Hepatocyte (in vitro differentiated cells): Measurements from ENCODE around the gene SIGLEC5. TPM values are rescaled to one million over a fixed set of nuclear protein-coding genes. Genes with fewer than 3 reads are reported as not detected.
"Not testable (repeated sequence)": the region's sequence is repeated elsewhere in the genome, so short reads cannot be mapped to it uniquely, and the experiment has no call there.

Experiments used
- DNase-seq: peaks from one replicate; pipeline ENCODE4 v3.0.0-alpha.2; 2016; ENCODE audit warnings: low spot score
- H2AFZ ChIP-seq: fragments of 200-600 bp; sonication (generic); 2 replicates; pipeline ENCODE4 v1.6.0; 2016; ENCODE audit warnings: antibody characterized with exemption, mild to moderate bottlenecking
- H3K27ac ChIP-seq: fragments of 200-600 bp; sonication (generic); 2 replicates; pipeline ENCODE4 v1.5.1; 2016; ENCODE audit warnings: mild to moderate bottlenecking
- H3K27me3 ChIP-seq: fragments of 200-600 bp; sonication (generic); 2 replicates; pipeline ENCODE4 v1.6.1; 2016
- H3K36me3 ChIP-seq: fragments of 200-600 bp; sonication (generic); replicated peaks from 2 replicates; pipeline ENCODE4 v1.5.1; 2016; ENCODE audit warnings: low read depth; ENCODE audit not compliant: insufficient read depth
- H3K4me1 ChIP-seq: fragments of 200-600 bp; sonication (generic); 2 replicates; pipeline ENCODE4 v1.5.1; 2016; ENCODE audit warnings: mild to moderate bottlenecking, moderate library complexity; ENCODE audit not compliant: insufficient read depth
- H3K4me2 ChIP-seq: fragments of 200-600 bp; sonication (generic); 2 replicates; pipeline ENCODE4 v1.6.0; 2016
- H3K4me3 ChIP-seq: fragments of 200-600 bp; sonication (generic); 2 replicates; pipeline ENCODE4 v1.5.1; 2016; ENCODE audit warnings: mild to moderate bottlenecking
- H3K79me2 ChIP-seq: fragments of 200-600 bp; sonication (generic); 2 replicates; pipeline ENCODE4 v1.6.0; 2017; ENCODE audit warnings: mild to moderate bottlenecking
- H3K9me2 ChIP-seq: fragments of 200-600 bp; sonication (generic); replicated peaks from 2 replicates; pipeline ENCODE4 v1.6.0; 2017; ENCODE audit warnings: mild to moderate bottlenecking; ENCODE audit not compliant: insufficient read depth
- H3K9me3 ChIP-seq: fragments of 200-600 bp; sonication (generic); 2 replicates; pipeline ENCODE4 v1.5.1; 2016; ENCODE audit warnings: low read depth, mild to moderate bottlenecking
- H4K20me1 ChIP-seq: fragments of 200-600 bp; sonication (generic); 2 replicates; pipeline ENCODE4 v1.6.0; 2016; ENCODE audit warnings: mild to moderate bottlenecking; ENCODE audit not compliant: insufficient read depth, poor library complexity, severe bottlenecking
- EZH2 ChIP-seq: fragments of 200-600 bp; sonication (generic); IDR thresholded peaks from 2 replicates; pipeline ENCODE4 v1.6.1; 2016; ENCODE audit warnings: antibody characterized with exemption, mild to moderate bottlenecking, borderline replicate concordance
- EZH2phosphoT487 ChIP-seq: fragments of 200-600 bp; sonication (generic); IDR thresholded peaks from one replicate; pipeline ENCODE4 v1.6.1; 2018; ENCODE audit warnings: antibody characterized with exemption, mild to moderate bottlenecking, low read depth, moderate library complexity; ENCODE audit not compliant: unreplicated experiment, severe bottlenecking
- WGBS: methylation state at CpG from one replicate; pipeline ENCODE4 v1.1.6; 2016; ENCODE audit warnings: low lambda C conversion rate; ENCODE audit errors: missing lambda C conversion rate; 5-methylcytosine and 5-hydroxymethylcytosine counted together
- polyA plus RNA-seq: library from polyadenylated mRNA; unstranded; fragments of >200 nt; fragmentation: Nextera tagmentation; extraction: Ambion mirVana; gene quantifications from 2 replicates; pipeline ENCODE4 v1.2.1, GENCODE V29; 2016
- total RNA-seq: library from RNA; depleted of rRNA; stranded (reverse); fragments of >200 nt; gene quantifications from 2 replicates; pipeline ENCODE4 v1.2.3, GENCODE V29; 2014
- TF ChIP-seq, protein P1 (sequence below): fragments of 200-600 bp; sonication (generic); IDR thresholded peaks from 2 replicates; pipeline ENCODE4 v1.5.1; 2016; ENCODE audit warnings: antibody characterized with exemption, mild to moderate bottlenecking; ENCODE audit not compliant: poor library complexity

SIGLEC5 gene
- total and polyA plus RNA-seq, 2 experiments from 2014 or later = not detected

DNA sequence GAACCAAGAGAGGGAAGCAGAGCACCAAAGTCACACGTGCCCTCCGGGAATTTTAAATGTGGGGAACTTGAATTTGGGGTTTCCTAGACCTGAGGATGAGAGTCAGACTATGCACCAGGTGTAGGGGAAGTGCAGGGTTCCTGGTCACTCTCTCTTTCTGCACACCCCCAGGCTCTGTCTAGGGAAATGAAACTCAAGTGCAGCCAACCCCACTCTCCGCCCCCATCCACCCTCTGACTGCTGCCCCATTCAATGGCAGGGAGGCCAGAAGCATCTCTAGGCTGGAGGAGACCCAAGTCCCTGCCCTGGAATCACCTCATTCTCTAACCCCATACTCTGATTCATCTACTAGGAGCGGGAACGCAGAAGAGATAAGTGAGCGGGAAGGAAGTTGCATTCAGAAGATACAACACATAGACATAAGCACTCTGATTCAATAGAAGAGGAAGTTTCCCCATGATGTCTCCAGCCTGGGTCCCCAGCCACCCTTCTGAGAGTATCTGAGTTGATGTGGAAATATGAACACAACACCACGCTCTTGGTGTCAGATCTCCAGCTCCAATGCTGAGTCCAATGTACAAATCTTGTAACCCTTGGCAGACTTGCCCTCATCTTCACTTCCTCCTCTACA is 21.1 kb upstream of the SIGLEC5 start:
- TF ChIP-seq, protein P1, sequence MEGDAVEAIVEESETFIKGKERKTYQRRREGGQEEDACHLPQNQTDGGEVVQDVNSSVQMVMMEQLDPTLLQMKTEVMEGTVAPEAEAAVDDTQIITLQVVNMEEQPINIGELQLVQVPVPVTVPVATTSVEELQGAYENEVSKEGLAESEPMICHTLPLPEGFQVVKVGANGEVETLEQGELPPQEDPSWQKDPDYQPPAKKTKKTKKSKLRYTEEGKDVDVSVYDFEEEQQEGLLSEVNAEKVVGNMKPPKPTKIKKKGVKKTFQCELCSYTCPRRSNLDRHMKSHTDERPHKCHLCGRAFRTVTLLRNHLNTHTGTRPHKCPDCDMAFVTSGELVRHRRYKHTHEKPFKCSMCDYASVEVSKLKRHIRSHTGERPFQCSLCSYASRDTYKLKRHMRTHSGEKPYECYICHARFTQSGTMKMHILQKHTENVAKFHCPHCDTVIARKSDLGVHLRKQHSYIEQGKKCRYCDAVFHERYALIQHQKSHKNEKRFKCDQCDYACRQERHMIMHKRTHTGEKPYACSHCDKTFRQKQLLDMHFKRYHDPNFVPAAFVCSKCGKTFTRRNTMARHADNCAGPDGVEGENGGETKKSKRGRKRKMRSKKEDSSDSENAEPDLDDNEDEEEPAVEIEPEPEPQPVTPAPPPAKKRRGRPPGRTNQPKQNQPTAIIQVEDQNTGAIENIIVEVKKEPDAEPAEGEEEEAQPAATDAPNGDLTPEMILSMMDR = no peak
- no peak for TF ChIP-seq EZH2phosphoT487
- no peak for TF ChIP-seq EZH2
- 80% methylated on average over 7 of the region's 7 CpGs for WGBS

GRCh38 chr19:51647318-51647717 is 17.1 kb upstream of the SIGLEC5 start:
- no peaks in the 10 kb centered on the region for H3K4me1 ChIP-seq
- H3K27me3 ChIP-seq = no peaks in the 10 kb centered on the region
- no peak overlapping the region for H2AFZ ChIP-seq
- H3K4me2 ChIP-seq = no peak overlapping the region
- no peak overlapping the region for H3K27ac ChIP-seq
- no peaks in the 10 kb centered on the region for H4K20me1 ChIP-seq
- no peaks in the 10 kb centered on the region for H3K79me2 ChIP-seq
- no peaks in the 10 kb centered on the region for H3K36me3 ChIP-seq
- H3K9me2 ChIP-seq = no peaks in the 10 kb centered on the region
- no peak for DNase-seq
- H3K4me3 ChIP-seq = no peak overlapping the region
- WGBS = 89% methylated on average over 6 of the region's 6 CpGs
- H3K9me3 ChIP-seq = no peaks in the 10 kb centered on the region
- no peak for TF ChIP-seq EZH2

More for the DNA sequence above, 21.1 kb upstream of the SIGLEC5 start:
- Histone ChIP-seq H3K79me2 (no peaks in the 10 kb centered on the region), H3K4me2 (no peak overlapping the region), H3K9me3 (no peaks in the 10 kb centered on the region), H4K20me1 (no peaks in the 10 kb centered on the region), H3K27ac (no peak overlapping the region), H3K9me2 (no peaks in the 10 kb centered on the region), H2AFZ (no peak overlapping the region), H3K27me3 (no peaks in the 10 kb centered on the region), H3K4me3 (no peak overlapping the region), H3K4me1 (no peaks in the 10 kb centered on the region), H3K36me3 (no peaks in the 10 kb centered on the region)
- DNase-seq = no peak

- H3K9me3 ChIP-seq, H2AFZ ChIP-seq, H3K4me1 ChIP-seq, H3K36me3 ChIP-seq, H3K4me2 ChIP-seq, H3K79me2 ChIP-seq, H3K27ac ChIP-seq, DNase-seq, H3K4me3 ChIP-seq, H3K27me3 ChIP-seq, H3K9me2 ChIP-seq, H4K20me1 ChIP-seq: not testable (repeated sequence)
- WGBS = 90% methylated on average over 5 of the region's 10 CpGs
These were observed 16.5 kb upstream of the SIGLEC5 start, which contains the start of gene SIGLEC14 for GRCh38 chr19:51646730-51647129. SIGLEC14 (minus strand) TSS chr19:51646825; CDS start chr19:51646759, 66 bp downstream.

DNA sequence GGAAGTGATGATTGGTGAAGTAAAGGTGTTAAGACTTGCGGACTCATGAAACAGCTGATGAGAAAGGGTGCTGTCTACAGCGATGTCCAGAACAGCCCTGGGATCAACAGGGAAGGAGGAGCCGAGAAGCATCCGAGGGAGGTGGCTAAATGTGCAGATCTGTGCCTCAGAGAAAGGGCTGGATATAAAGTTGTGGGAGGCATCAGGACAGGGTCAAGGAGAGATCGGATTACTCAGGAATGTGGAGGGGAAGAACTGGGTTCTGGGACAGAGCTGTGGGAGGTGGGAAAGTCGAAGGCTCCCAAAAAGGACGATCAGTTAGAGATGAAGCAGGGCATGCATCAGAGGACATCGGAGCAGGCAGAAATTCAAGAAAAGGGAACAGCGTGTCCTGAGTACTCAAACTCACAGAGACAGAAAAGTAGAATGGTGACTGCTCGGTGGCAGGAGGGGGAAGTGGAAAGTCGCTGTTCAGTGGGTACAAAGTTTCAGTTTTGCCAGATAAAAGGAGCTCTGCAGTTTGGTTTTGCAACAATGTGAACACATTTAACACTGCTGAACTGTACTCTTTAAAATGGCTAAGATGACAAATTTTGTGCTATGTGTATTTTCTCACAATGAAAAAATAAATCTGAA is 14.6 kb upstream of the SIGLEC5 start:
- Histone ChIP-seq H3K4me3 (no peak overlapping the region), H3K9me3 (no peaks in the 10 kb centered on the region), H3K9me2 (no peaks in the 10 kb centered on the region), H3K4me1 (no peaks in the 10 kb centered on the region), H3K27ac (no peak overlapping the region), H3K79me2 (no peaks in the 10 kb centered on the region), H3K4me2 (no peak overlapping the region), H2AFZ (no peak overlapping the region), H3K27me3 (no peaks in the 10 kb centered on the region), H4K20me1 (no peaks in the 10 kb centered on the region), H3K36me3 (no peaks in the 10 kb centered on the region)
- TF ChIP-seq, protein P1 = no peak
- TF ChIP-seq EZH2phosphoT487 = no peak
- no peak for TF ChIP-seq EZH2
- WGBS = 76% methylated on average over 11 of the region's 11 CpGs
- no peak for DNase-seq
